K562 (cell line): Measurements from ENCODE around the gene CPPED1. TPM values are rescaled to one million over a fixed set of nuclear protein-coding genes. Genes with fewer than 3 reads are reported as not detected.

Experiments
- CHAMP1 ChIP-seq: fragments of 450-650 bp; IDR thresholded peaks from 2 replicates; pipeline ENCODE4 v1.6.1; 2016; ENCODE audit warnings: mild to moderate bottlenecking
- NCOA2 ChIP-seq, 2 experiments: fragments of 450-650 bp; IDR thresholded peaks; 2 replicates each; pipeline ENCODE4 v1.6.1; 2018; ENCODE audit warnings: mild to moderate bottlenecking in 2 of 2, moderate library complexity in 1 of 2; ENCODE audit not compliant: partially characterized antibody in 2 of 2
- POLR3A ChIP-seq: IDR thresholded peaks from 2 replicates; pipeline ENCODE4 v1.6.1; 2011; ENCODE audit warnings: borderline replicate concordance, mild to moderate bottlenecking, moderate library complexity; ENCODE audit not compliant: insufficient read length, insufficient read depth; ENCODE audit errors: extremely low read depth
- RBM15 ChIP-seq: fragments of 200-400 bp; formaldehyde crosslinking; IDR thresholded peaks from 2 replicates; pipeline ENCODE4 v1.6.1; 2018; ENCODE audit warnings: mild to moderate bottlenecking, low read length, moderate library complexity; ENCODE audit not compliant: insufficient read depth
- SRSF3 ChIP-seq: fragments of 200-400 bp; formaldehyde crosslinking; IDR thresholded peaks from 2 replicates; pipeline ENCODE4 v1.6.1; 2016; ENCODE audit warnings: mild to moderate bottlenecking, low read length, moderate library complexity; ENCODE audit not compliant: insufficient read depth
- TOE1 ChIP-seq, 2 experiments: fragments of 450-650 bp in 1 of 2; sonication (generic) in 1 of 2; formaldehyde crosslinking in 1 of 2; IDR thresholded peaks; 2 replicates each; pipeline versions ENCODE4 v1.7.1 to v1.8.0; 2016 to 2022; ENCODE audit warnings: borderline replicate concordance in 2 of 2, mild to moderate bottlenecking in 2 of 2, antibody characterized with exemption in 1 of 2, inconsistent platforms in 1 of 2, low read depth in 1 of 2, missing genetic modification reagents in 1 of 2, moderate library complexity in 1 of 2
- VEZF1 ChIP-seq: fragments of 200-800 bp; sonication (Bioruptor generic); IDR thresholded peaks from 2 replicates; pipeline ENCODE4 v1.6.1; 2017; ENCODE audit warnings: missing genetic modification characterization, missing compliant biosample characterization
- ZKSCAN3 ChIP-seq: fragments of 250-450 bp; sonication (Bioruptor Pico); IDR thresholded peaks from 2 replicates; pipeline ENCODE4 v1.4.0; 2020
- polyA plus RNA-seq, 8 experiments: library from polyadenylated mRNA; depleted of rRNA in 4 of 8; stranded (reverse) in 5 of 8; unstranded in 3 of 8; fragments of >200 nt; fragmentation: Nextera tagmentation in 2 of 8; fragmentation: Illumina TruSeq in 1 of 8; extraction: Ambion mirVana in 2 of 8; extraction: Trizol in 1 of 8; gene quantifications; 2 replicates each; pipeline versions ENCODE4 v1.2.1 to v1.2.3, GENCODE V29; 2011 to 2014; ENCODE audit warnings: inconsistent platforms in 1 of 8, missing spikeins in 1 of 8
- total RNA-seq, 7 experiments: library from RNA; depleted of rRNA in 6 of 7; stranded (reverse); fragments of >200 nt in 6 of 7; fragmentation: Illumina TruSeq in 2 of 7; extraction: Trizol in 2 of 7; gene quantifications; 2 replicates each; pipeline versions ENCODE4 v1.2.1 to v1.2.3, GENCODE V29; 2011 to 2021; ENCODE audit warnings: low replicate concordance in 1 of 7
- TF ChIP-seq, protein P1 (sequence below), 2 experiments: fragments of 450-650 bp; IDR thresholded peaks; 2 replicates each; pipeline ENCODE4 v1.6.1; 2018; ENCODE audit warnings: mild to moderate bottlenecking in 2 of 2, low read depth in 1 of 2; ENCODE audit not compliant: partially characterized antibody in 2 of 2
- TF ChIP-seq, protein P2 (sequence below): IDR thresholded peaks from 3 replicates; pipeline ENCODE4 v1.6.1; 2011; ENCODE audit warnings: borderline replicate concordance, mild to moderate bottlenecking, moderate library complexity; ENCODE audit not compliant: insufficient read length; ENCODE audit errors: extremely low read depth
- TF ChIP-seq, protein P3 (sequence below): fragments of 250-450 bp; sonication (Bioruptor Pico); IDR thresholded peaks from 2 replicates; pipeline ENCODE4 v1.5.0; 2021

The CPPED1 gene
- total and polyA plus RNA-seq, 9 of the 15 experiments (the other 6 are each of a cell fraction or from before 2014, with no cell fraction given), result 7.5 to 25.7 (median 16.9) TPM

DNA sequence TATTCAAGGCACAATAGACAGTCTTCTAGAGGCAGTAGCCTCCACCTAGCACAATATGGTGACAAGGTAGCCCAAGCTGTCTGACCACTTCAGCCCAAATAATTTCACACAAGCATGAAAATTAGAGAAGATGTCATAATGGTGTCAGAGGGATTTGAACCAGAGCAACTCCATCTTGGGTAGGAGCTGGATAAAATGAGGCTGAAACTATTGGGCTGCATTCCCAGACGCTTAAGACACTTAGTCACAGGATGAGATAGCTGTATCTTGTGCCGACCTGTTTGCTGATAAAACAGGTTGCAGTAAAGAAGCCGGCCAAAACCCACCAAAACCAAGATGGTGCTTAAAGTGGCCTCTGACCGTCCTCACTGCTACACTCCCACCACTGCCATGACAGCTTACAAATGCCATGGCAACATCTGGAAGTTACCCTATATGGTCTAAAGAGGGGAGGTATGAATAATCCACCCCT, 192.6 kb downstream of the CPPED1 start (continued):
- TF ChIP-seq, protein P1, sequence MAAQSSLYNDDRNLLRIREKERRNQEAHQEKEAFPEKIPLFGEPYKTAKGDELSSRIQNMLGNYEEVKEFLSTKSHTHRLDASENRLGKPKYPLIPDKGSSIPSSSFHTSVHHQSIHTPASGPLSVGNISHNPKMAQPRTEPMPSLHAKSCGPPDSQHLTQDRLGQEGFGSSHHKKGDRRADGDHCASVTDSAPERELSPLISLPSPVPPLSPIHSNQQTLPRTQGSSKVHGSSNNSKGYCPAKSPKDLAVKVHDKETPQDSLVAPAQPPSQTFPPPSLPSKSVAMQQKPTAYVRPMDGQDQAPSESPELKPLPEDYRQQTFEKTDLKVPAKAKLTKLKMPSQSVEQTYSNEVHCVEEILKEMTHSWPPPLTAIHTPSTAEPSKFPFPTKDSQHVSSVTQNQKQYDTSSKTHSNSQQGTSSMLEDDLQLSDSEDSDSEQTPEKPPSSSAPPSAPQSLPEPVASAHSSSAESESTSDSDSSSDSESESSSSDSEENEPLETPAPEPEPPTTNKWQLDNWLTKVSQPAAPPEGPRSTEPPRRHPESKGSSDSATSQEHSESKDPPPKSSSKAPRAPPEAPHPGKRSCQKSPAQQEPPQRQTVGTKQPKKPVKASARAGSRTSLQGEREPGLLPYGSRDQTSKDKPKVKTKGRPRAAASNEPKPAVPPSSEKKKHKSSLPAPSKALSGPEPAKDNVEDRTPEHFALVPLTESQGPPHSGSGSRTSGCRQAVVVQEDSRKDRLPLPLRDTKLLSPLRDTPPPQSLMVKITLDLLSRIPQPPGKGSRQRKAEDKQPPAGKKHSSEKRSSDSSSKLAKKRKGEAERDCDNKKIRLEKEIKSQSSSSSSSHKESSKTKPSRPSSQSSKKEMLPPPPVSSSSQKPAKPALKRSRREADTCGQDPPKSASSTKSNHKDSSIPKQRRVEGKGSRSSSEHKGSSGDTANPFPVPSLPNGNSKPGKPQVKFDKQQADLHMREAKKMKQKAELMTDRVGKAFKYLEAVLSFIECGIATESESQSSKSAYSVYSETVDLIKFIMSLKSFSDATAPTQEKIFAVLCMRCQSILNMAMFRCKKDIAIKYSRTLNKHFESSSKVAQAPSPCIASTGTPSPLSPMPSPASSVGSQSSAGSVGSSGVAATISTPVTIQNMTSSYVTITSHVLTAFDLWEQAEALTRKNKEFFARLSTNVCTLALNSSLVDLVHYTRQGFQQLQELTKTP (IDR thresholded peaks at IDR 0.05; ENCODE audit: low read depth in 1 of 2, partially characterized antibody in 2 of 2), result no peak
- TF ChIP-seq CHAMP1 (no peak), RBM15 (no peak), ZKSCAN3 (CRISPR knock-in tag) (peak; percentile 87), TOE1 (IDR thresholded peaks at IDR 0.05; ENCODE audit: borderline replicate concordance) (no peak), TOE1 (CRISPR knock-in tag; IDR thresholded peaks at IDR 0.05; ENCODE audit: borderline replicate concordance, low read depth) (no peak), SRSF3 (no peak), NCOA2 (IDR thresholded peaks at IDR 0.05; ENCODE audit: partially characterized antibody in 2 of 2) (no peak), POLR3A (no peak), VEZF1 (CRISPR knock-in tag) (peak; percentile 77)
- TF ChIP-seq, protein P2, sequence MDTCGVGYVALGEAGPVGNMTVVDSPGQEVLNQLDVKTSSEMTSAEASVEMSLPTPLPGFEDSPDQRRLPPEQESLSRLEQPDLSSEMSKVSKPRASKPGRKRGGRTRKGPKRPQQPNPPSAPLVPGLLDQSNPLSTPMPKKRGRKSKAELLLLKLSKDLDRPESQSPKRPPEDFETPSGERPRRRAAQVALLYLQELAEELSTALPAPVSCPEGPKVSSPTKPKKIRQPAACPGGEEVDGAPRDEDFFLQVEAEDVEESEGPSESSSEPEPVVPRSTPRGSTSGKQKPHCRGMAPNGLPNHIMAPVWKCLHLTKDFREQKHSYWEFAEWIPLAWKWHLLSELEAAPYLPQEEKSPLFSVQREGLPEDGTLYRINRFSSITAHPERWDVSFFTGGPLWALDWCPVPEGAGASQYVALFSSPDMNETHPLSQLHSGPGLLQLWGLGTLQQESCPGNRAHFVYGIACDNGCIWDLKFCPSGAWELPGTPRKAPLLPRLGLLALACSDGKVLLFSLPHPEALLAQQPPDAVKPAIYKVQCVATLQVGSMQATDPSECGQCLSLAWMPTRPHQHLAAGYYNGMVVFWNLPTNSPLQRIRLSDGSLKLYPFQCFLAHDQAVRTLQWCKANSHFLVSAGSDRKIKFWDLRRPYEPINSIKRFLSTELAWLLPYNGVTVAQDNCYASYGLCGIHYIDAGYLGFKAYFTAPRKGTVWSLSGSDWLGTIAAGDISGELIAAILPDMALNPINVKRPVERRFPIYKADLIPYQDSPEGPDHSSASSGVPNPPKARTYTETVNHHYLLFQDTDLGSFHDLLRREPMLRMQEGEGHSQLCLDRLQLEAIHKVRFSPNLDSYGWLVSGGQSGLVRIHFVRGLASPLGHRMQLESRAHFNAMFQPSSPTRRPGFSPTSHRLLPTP, result no peak
- TF ChIP-seq, protein P3, sequence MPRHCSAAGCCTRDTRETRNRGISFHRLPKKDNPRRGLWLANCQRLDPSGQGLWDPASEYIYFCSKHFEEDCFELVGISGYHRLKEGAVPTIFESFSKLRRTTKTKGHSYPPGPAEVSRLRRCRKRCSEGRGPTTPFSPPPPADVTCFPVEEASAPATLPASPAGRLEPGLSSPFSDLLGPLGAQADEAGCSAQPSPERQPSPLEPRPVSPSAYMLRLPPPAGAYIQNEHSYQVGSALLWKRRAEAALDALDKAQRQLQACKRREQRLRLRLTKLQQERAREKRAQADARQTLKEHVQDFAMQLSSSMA (CRISPR knock-in tag), result no peak
